Measurements from ENCODE around the gene BLOC1S6.
A peak's percentile ranks its signal among the peaks of the same experiment; 100 is the strongest.
"Not testable (repeated sequence)": the region's sequence is repeated elsewhere in the genome, so short reads cannot be mapped to it uniquely, and the experiment has no call there.

Gene BLOC1S6

DNA sequence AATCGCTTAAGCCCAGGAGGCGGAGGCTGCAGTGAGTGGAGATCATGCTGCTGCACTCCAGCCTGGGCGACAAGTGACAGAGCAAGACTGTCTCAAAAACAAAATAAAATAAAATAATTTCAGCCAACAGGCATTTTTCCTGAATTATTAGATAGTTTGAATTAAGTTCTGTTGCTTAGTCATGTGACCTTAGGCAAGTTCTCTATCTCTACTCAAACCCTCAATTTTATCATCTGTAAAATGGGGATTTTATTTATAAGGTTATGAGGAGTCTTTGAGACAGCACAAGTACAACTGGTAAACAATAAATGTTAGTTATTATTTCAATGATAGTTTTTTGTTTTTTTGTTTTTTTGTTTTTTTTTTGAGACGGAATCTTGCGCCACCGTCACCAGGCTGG, 60.6 kb downstream of the BLOC1S6 start:
- Histone ChIP-seq H3K4me3 (ENCODE audit: low read length) (no peak overlapping the region), H3K9ac (ENCODE audit: low read length) (no peak overlapping the region), H3K27me3 (ENCODE audit: control insufficient read depth, insufficient read depth, low read length) (no peaks in the 10 kb centered on the region), H3K4me1 (ENCODE audit: control insufficient read depth, insufficient read depth, low read length) (peaks cover 46% of the 10 kb centered on the region), H3K9me3 (ENCODE audit: control insufficient read depth, low read length) (no peaks in the 10 kb centered on the region), H3K36me3 (ENCODE audit: control insufficient read depth, insufficient read depth, low read length) (no peaks in the 10 kb centered on the region)

DNA sequence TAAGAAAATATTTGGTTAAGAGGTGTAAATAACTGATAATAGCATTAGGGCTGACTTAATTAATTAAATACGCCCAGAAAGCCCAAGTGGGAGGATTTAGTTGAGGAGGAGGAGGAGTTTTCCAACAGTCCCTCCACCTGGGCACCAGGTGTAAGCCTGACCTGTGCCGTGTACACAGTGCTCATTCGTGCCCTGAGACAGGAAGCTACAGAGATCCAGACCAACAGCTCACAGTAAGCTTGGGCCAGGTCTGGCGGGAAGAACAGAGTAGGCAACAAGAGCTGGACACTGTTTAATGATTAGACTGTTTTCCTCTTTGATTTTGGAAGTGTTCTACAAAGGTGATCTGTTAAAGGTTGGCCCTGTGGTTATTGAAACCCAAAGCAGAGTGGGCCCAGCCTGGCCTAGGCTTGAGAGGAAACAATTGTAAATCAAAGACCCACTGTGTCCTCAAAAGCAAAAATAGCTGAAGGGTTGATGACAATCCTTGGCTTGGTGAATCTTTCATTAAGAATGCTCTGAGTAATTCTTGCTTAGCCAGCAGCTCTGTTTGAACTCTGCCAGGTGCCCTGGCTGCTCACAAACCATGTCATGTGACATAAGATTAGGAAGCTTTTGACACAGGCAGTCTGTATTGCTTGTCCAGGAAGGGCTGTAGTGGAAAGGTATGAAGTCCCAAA, 61.5 kb downstream of the BLOC1S6 start:
- Histone ChIP-seq H3K4me3 (ENCODE audit: low read length) (no peak overlapping the region), H3K4me1 (ENCODE audit: control insufficient read depth, insufficient read depth, low read length) (peaks cover 44% of the 10 kb centered on the region), H3K36me3 (ENCODE audit: control insufficient read depth, insufficient read depth, low read length) (no peaks in the 10 kb centered on the region), H3K9ac (ENCODE audit: low read length) (peak overlapping the region; percentile 57), H3K27me3 (ENCODE audit: control insufficient read depth, insufficient read depth, low read length) (no peaks in the 10 kb centered on the region), H3K9me3 (ENCODE audit: control insufficient read depth, low read length) (no peaks in the 10 kb centered on the region)

DNA sequence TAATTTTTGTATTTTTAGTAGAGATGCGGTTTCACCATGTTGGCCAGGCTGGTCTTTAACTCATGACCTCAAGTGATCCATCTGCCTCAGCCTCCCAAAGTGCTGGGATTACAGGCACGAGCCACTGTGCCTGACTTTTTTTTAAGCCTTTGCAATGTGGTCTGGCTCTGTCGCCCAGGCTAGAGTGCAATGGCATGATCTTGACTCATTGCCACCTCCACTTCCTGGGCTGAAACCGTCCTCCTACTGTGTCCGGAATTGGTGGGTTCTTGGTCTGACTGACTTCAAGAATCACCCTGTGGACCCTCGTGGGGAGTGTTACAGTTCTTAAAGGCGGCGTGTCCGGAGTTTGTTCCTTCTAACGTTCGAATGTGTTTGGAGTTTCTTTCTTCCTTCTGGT, 62.8 kb downstream of the BLOC1S6 start:
- not testable (repeated sequence) for H3K4me3 ChIP-seq (ENCODE audit: low read length); H3K9ac ChIP-seq (ENCODE audit: low read length); H3K36me3 ChIP-seq (ENCODE audit: control insufficient read depth, insufficient read depth, low read length); H3K27me3 ChIP-seq (ENCODE audit: control insufficient read depth, insufficient read depth, low read length); H3K9me3 ChIP-seq (ENCODE audit: control insufficient read depth, low read length)
- H3K4me1 ChIP-seq (ENCODE audit: control insufficient read depth, insufficient read depth, low read length): peaks cover 40% of the 10 kb centered on the region

DNA sequence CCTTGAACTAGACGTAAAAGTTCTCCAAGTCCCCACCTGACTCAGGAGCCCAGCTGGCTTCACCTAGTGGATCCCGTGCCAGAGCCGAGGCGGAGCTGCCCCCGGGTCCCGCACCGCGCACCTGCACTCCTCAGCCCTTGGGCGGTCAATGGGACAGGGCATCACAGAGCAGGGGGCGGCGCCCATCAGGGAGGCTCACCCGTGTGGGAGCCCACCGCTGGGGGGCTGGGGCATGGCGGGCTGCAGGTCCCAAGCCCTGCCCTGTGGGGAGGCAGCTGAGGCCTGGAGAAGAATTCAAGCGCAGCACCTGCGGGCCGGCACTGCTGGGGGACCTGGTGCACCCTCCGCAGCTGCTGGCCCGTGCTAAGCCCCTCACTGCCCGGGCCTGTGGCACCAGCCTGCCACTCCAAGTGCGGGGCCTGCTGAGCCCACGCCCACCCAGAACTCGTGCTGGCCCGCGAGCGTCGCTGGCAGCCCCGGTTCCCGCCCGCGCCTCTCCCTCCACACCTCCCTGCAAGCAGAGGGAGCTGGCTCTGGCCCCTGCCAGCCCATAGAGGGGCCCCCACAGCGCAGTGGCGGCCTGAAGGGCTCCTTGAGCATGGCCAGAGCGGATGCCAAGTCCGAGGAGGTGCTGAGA, 63.8 kb downstream of the BLOC1S6 start:
- Histone ChIP-seq H3K4me3 (ENCODE audit: low read length) (no peak overlapping the region), H3K9me3 (ENCODE audit: control insufficient read depth, low read length) (no peaks in the 10 kb centered on the region), H3K4me1 (ENCODE audit: control insufficient read depth, insufficient read depth, low read length) (peaks cover 32% of the 10 kb centered on the region), H3K36me3 (ENCODE audit: control insufficient read depth, insufficient read depth, low read length) (no peaks in the 10 kb centered on the region), H3K9ac (ENCODE audit: low read length) (no peak overlapping the region), H3K27me3 (ENCODE audit: control insufficient read depth, insufficient read depth, low read length) (no peaks in the 10 kb centered on the region)

DNA sequence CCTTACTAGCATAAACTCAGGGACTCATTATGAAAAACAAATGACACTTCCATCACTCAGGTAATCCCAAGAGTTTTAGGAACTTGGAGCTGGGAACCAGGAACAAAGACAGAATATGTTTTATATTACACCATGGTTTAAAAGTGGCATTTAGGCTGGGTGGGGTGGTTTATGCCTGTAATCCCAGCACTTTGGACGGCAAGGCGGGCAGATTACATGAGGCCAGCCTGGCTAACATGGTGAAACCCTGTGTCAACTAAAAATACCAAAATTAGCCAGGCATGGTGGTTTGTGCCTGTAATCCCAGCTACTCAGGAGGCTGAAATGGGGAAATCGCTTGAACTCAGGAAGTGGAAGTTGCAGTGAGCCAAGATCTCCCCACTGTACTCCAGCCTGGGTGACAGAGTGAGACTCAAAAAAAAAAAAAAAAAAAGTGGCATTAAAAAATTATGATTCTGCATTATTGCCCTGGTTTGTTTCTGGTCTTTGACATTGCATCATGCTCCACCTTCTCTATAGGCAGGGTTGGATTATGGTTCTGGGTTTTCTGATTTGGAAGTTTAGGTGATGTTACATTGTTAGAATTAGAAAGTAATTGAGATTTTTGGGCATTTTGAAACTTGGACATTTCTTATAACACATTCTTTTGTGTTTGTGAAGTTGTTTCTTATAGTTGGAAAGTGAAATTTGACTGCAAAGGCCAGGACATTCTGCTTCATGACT, 66.7 kb downstream of the BLOC1S6 start:
- H3K4me3 ChIP-seq (ENCODE audit: low read length): no peak overlapping the region
- H3K9me3 ChIP-seq (ENCODE audit: control insufficient read depth, low read length): no peaks in the 10 kb centered on the region
- H3K9ac ChIP-seq (ENCODE audit: low read length): no peak overlapping the region
- H3K4me1 ChIP-seq (ENCODE audit: control insufficient read depth, insufficient read depth, low read length): peaks cover 29% of the 10 kb centered on the region
- no peaks in the 10 kb centered on the region for H3K36me3 ChIP-seq (ENCODE audit: control insufficient read depth, insufficient read depth, low read length)
- H3K27me3 ChIP-seq (ENCODE audit: control insufficient read depth, insufficient read depth, low read length): no peaks in the 10 kb centered on the region

DNA sequence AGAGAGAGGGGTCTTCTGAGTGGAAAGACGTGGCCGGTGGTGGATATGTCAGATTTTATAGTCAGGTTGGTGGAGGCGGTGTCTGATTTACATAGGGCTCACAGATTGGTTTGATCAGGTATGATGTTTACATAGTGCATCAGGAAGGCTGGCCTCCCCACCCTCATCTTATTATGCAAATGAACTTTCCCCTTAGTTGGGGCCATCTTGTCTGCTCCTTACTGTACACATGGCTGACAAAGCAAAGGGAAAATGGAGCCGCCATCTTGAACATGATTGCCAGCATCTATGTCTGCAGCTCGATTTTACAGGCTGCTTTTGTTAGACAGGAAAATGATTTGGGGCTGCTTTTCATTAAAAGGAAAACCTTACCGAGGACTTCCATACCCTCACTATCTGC, 67.6 kb downstream of the BLOC1S6 start:
- H3K27me3 ChIP-seq (ENCODE audit: control insufficient read depth, insufficient read depth, low read length): no peaks in the 10 kb centered on the region
- no peaks in the 10 kb centered on the region for H3K36me3 ChIP-seq (ENCODE audit: control insufficient read depth, insufficient read depth, low read length)
- H3K4me3 ChIP-seq (ENCODE audit: low read length): no peak overlapping the region
- H3K4me1 ChIP-seq (ENCODE audit: control insufficient read depth, insufficient read depth, low read length): peaks cover 21% of the 10 kb centered on the region
- H3K9me3 ChIP-seq (ENCODE audit: control insufficient read depth, low read length): no peaks in the 10 kb centered on the region
- H3K9ac ChIP-seq (ENCODE audit: low read length): no peak overlapping the region

DNA sequence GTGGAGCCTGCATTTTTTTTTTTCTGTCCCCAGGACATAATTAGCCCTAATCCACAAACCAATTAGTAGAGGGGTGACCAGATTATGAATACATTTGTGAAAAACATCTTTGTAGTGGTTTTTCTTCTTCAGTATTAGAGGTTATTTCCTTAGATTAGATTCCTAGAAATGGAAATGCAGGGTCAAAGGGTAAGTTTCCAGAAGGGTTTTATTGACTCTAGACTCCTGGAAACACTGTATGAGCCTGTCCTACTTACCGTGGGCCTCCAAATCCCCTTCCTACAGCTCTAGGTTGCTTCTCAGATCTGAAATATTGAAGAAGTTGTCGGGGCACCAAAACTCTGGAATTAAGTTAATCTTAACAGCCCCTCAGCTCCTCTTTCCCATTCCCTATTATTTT, 70.1 kb downstream of the BLOC1S6 start:
- Histone ChIP-seq H3K9me3 (ENCODE audit: control insufficient read depth, low read length) (no peaks in the 10 kb centered on the region), H3K4me3 (ENCODE audit: low read length) (no peak overlapping the region), H3K9ac (ENCODE audit: low read length) (no peak overlapping the region), H3K36me3 (ENCODE audit: control insufficient read depth, insufficient read depth, low read length) (no peaks in the 10 kb centered on the region), H3K4me1 (ENCODE audit: control insufficient read depth, insufficient read depth, low read length) (peaks cover 26% of the 10 kb centered on the region), H3K27me3 (ENCODE audit: control insufficient read depth, insufficient read depth, low read length) (no peaks in the 10 kb centered on the region)

DNA sequence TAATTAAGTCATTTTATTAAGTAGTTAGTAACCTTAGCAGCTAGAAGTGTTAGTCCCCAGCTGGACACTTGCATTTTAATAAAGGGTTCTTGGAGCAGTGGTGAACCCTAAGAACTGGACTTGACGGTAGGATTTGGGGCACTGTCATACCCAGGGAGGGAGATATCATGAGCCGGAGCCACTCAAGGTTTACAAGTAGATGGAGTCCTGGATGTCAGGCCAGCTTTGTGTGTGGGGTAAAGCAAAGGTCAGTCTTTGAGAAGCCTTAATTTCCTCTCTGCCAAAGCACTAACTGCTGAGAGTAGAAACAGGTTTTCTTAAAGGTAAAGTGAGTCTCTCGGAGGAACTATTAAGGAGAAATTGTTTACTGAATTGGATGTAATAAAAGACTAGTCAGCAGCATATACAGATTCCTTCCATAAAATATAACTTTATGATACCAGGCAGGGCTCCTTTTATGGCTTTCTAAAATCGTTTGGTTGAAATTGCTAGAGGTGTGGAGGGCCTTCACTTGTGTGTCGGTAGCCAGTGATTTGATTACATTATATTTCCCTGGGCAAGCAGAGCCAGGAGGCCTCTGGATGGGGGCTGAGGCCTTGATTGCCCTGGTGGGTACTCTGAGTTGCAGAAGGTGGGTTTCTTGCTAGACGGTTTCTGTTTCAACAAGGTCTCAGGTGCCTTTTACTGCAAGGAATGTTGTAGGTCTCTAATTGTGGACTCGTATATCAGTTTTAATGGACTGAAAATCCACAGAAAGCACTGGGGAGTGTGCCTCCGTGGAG, 70.8 kb downstream of the BLOC1S6 start:
- H3K4me3 ChIP-seq (ENCODE audit: low read length): no peak overlapping the region
- no peaks in the 10 kb centered on the region for H3K27me3 ChIP-seq (ENCODE audit: control insufficient read depth, insufficient read depth, low read length)
- H3K9me3 ChIP-seq (ENCODE audit: control insufficient read depth, low read length): no peaks in the 10 kb centered on the region
- H3K9ac ChIP-seq (ENCODE audit: low read length): no peak overlapping the region
- H3K4me1 ChIP-seq (ENCODE audit: control insufficient read depth, insufficient read depth, low read length): peaks cover 26% of the 10 kb centered on the region
- H3K36me3 ChIP-seq (ENCODE audit: control insufficient read depth, insufficient read depth, low read length): no peaks in the 10 kb centered on the region
